ENCODE data around the gene SNX27.
"Not testable (repeated sequence)": the region's sequence is repeated elsewhere in the genome, so short reads cannot be mapped to it uniquely, and the experiment has no call there.

Gene SNX27

GRCh38 chr1:151596166-151596953, 15.5 kb upstream of the SNX27 start:
- no peak overlapping the region for H3K27ac ChIP-seq
- TF ChIP-seq ZFX (IDR thresholded peaks at IDR 0.05; ENCODE audit: borderline replicate concordance) (no peak), CTCF (IDR thresholded peaks at IDR 0.05) (no peak)

- H3K27ac ChIP-seq: not testable (repeated sequence)
These were observed 9.3 kb upstream of the SNX27 start for GRCh38 chr1:151602550-151602949.

- no peak overlapping the region for H3K27ac ChIP-seq
- TF ChIP-seq ZFX (IDR thresholded peaks at IDR 0.05; ENCODE audit: borderline replicate concordance) (no peak), CTCF (IDR thresholded peaks at IDR 0.05) (no peak)
These were observed 7.6 kb upstream of the SNX27 start for GRCh38 chr1:151604291-151604690.

GRCh38 chr1:151606384-151606783, 5.5 kb upstream of the SNX27 start:
- H3K27ac ChIP-seq: no peak overlapping the region
- TF ChIP-seq ZFX (IDR thresholded peaks at IDR 0.05; ENCODE audit: borderline replicate concordance) (no peak), CTCF (IDR thresholded peaks at IDR 0.05) (no peak)

- no peak for TF ChIP-seq CTCF (IDR thresholded peaks at IDR 0.05)
- no peak for TF ChIP-seq ZFX (IDR thresholded peaks at IDR 0.05; ENCODE audit: borderline replicate concordance)
- H3K27ac ChIP-seq: no peak overlapping the region
These were observed 5.0 kb upstream of the SNX27 start for GRCh38 chr1:151606857-151607256.

GRCh38 chr1:151610142-151610541, 1.7 kb upstream of the SNX27 start:
- TF ChIP-seq CTCF (IDR thresholded peaks at IDR 0.05) (no peak), ZFX (IDR thresholded peaks at IDR 0.05; ENCODE audit: borderline replicate concordance) (no peak)
- no peak overlapping the region for H3K27ac ChIP-seq

- peak overlapping the region; percentile 66 for H3K27ac ChIP-seq
These were observed 511 bp upstream of the SNX27 start for GRCh38 chr1:151611288-151611790.

More at GRCh38 chr1:151611288-151611790, 511 bp upstream of the SNX27 start:
- TF ChIP-seq ZFX (IDR thresholded peaks at IDR 0.05; ENCODE audit: borderline replicate concordance) (no peak), CTCF (IDR thresholded peaks at IDR 0.05) (no peak)

Data from 22Rv1 (cell line).